ENCODE measurements around the gene ZFHX3.

DNA sequence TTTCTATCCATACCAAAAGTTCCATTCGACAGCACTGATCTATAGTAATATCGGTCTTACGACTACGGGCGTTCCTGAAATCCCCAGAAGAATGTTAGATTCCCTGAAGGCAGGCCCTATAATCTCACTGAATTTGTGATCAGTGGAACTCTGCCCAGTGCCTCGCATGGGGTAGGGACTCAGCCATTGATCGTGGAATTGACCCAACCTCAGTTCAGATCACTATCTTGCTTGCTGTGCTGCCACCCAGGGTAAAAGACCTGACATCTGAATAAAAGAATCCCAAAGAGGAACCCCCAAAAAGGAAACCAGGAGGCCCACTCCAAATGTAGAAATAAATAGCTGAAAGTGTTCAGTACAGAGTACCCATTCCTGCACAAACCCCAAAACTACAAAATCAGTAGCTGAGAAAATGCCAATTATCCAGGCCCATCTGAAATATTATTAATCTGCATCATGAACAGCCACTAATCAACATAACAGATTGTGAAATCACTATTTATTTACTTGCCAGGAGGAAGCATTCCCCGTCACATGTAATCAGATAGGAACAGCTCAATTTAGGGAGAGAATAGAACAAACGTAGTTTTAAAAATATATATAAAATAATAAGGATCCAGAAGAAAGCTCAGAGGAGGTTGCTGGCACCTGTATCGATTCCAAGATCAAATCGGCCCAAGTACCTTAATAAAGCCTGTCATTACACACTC lies 221.9 kb downstream of the ZFHX3 start:
- TF ChIP-seq RNF2 (IDR thresholded peaks at IDR 0.05; ENCODE audit: borderline replicate concordance, low read depth, low read length, missing control alignments, poor library complexity, severe bottlenecking) (no peak), PHF8 (conservative IDR thresholded peaks at IDR 0.05; ENCODE audit: low read depth, low read length) (no peak), ASH2L (IDR thresholded peaks at IDR 0.05; ENCODE audit: low read length) (no peak)
- TF ChIP-seq, protein P1, sequence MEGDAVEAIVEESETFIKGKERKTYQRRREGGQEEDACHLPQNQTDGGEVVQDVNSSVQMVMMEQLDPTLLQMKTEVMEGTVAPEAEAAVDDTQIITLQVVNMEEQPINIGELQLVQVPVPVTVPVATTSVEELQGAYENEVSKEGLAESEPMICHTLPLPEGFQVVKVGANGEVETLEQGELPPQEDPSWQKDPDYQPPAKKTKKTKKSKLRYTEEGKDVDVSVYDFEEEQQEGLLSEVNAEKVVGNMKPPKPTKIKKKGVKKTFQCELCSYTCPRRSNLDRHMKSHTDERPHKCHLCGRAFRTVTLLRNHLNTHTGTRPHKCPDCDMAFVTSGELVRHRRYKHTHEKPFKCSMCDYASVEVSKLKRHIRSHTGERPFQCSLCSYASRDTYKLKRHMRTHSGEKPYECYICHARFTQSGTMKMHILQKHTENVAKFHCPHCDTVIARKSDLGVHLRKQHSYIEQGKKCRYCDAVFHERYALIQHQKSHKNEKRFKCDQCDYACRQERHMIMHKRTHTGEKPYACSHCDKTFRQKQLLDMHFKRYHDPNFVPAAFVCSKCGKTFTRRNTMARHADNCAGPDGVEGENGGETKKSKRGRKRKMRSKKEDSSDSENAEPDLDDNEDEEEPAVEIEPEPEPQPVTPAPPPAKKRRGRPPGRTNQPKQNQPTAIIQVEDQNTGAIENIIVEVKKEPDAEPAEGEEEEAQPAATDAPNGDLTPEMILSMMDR (IDR thresholded peaks at IDR 0.05; ENCODE audit: control extremely low read depth in 1 of 3, insufficient read depth in 1 of 3, low read depth in 1 of 3, low read length in 3 of 3), result no peak
